ENCODE measurements around the gene DCLK1. TPM values are rescaled to one million over a fixed set of nuclear protein-coding genes. Genes with fewer than 3 reads are reported as not detected.
A peak's percentile ranks its signal among the peaks of the same experiment; 100 is the strongest.

Gene DCLK1
- total RNA-seq, 1 experiment from 2014 or later: 0.10 TPM

DNA sequence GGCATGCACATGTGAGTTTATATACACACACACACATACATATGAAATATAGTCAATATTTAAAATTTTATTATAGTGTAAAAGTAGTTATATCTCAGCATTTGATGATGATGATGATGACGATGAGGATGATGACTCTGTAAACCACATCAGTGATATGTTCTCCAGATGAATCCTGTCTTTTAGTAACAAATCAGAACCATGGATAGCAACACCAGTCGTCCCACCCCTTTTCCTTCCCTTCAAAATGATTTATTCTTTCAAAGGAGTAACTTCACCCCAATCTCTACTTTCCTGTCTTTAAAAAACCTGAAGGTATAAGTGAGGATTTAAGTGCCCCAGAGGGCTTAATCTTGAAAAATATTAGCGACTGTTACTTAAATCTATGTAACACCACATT lies 74.1 kb downstream of the DCLK1 start:
- H3K36me3 ChIP-seq (ENCODE audit: control insufficient read depth in 1 of 2, insufficient read depth in 2 of 2, low read length in 2 of 2): no peaks in the 10 kb centered on the region
- no peak overlapping the region for H3K27ac ChIP-seq (ENCODE audit: low read depth, low read length)
- no peaks in the 10 kb centered on the region for H3K79me2 ChIP-seq (ENCODE audit: insufficient read depth, low read length)
- H3K4me2 ChIP-seq (ENCODE audit: low read length): no peak overlapping the region
- H3K9me3 ChIP-seq (ENCODE audit: control insufficient read depth in 1 of 2, insufficient read depth in 1 of 2, low read depth in 1 of 2, low read length in 2 of 2): peaks cover 0 to 14% of the 10 kb centered on the region in 2 experiments; a peak in 2 of 4 replicates
- ChIA-PET POLR2A (no interaction called here), RAD21 (ENCODE audit: low non-redundant PET in 1 of 2, low total read pairs in 2 of 2, uncharacterized antibody in 2 of 2, unreplicated experiment in 2 of 2) (no interaction called here), CTCF (no interaction called here)
- H2AFZ ChIP-seq (ENCODE audit: low read depth, low read length, poor library complexity, severe bottlenecking): no peak overlapping the region
- no peaks in the 10 kb centered on the region for H3K4me1 ChIP-seq (ENCODE audit: control insufficient read depth in 1 of 2, insufficient read depth in 2 of 2, low read length in 2 of 2)
- no peaks in the 10 kb centered on the region for H3K27me3 ChIP-seq (ENCODE audit: insufficient read depth, low read length)
- BruUV-seq (replicated peaks): no TSS peak
- no peaks in the 10 kb centered on the region for H4K20me1 ChIP-seq (ENCODE audit: insufficient read depth)
- H3K4me3 ChIP-seq (replicated peaks in 1 of 2; ENCODE audit: low read depth in 1 of 2, low read length in 2 of 2): no peak overlapping the region
- no peak overlapping the region for H3K9ac ChIP-seq (ENCODE audit: low read length)
- intact Hi-C loops (cut with micrococcal nuclease): no loop called here
- no peaks in the 10 kb centered on the region for H3K9me2 ChIP-seq (ENCODE audit: insufficient read depth)
- DNase-seq (ENCODE audit: low read depth, low spot score) (no peak), ATAC-seq (no peak)
- TF ChIP-seq, protein P1, sequence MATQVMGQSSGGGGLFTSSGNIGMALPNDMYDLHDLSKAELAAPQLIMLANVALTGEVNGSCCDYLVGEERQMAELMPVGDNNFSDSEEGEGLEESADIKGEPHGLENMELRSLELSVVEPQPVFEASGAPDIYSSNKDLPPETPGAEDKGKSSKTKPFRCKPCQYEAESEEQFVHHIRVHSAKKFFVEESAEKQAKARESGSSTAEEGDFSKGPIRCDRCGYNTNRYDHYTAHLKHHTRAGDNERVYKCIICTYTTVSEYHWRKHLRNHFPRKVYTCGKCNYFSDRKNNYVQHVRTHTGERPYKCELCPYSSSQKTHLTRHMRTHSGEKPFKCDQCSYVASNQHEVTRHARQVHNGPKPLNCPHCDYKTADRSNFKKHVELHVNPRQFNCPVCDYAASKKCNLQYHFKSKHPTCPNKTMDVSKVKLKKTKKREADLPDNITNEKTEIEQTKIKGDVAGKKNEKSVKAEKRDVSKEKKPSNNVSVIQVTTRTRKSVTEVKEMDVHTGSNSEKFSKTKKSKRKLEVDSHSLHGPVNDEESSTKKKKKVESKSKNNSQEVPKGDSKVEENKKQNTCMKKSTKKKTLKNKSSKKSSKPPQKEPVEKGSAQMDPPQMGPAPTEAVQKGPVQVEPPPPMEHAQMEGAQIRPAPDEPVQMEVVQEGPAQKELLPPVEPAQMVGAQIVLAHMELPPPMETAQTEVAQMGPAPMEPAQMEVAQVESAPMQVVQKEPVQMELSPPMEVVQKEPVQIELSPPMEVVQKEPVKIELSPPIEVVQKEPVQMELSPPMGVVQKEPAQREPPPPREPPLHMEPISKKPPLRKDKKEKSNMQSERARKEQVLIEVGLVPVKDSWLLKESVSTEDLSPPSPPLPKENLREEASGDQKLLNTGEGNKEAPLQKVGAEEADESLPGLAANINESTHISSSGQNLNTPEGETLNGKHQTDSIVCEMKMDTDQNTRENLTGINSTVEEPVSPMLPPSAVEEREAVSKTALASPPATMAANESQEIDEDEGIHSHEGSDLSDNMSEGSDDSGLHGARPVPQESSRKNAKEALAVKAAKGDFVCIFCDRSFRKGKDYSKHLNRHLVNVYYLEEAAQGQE (IDR thresholded peaks at IDR 0.05; ENCODE audit: low read depth): peak; percentile 17; the same call in 1 of the 2 replicates
- TF ChIP-seq EGR1 (IDR thresholded peaks at IDR 0.05; ENCODE audit: low read depth): no peak

DNA sequence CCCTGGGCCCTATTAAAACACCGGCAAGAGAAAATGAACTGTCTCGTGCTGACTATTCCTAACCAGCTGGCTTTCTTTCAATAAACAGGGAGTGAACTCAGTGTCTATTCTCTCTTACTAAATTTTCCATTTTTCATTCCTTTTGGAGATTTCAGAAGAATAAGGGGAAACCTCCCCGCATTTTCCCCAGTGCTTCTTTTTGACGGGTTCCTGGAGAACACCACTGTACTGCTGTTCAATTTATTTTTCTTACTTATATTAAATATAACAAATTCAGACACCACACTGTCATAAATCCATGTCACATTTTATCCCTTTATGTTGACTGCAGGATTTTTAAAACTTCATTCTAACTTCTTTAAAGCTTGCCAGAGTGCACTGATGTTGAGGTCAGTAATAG lies 75.8 kb downstream of the DCLK1 start:
- no TSS peak for BruUV-seq (replicated peaks)
- no peak for DNase-seq (ENCODE audit: low read depth, low spot score)
- H3K4me1 ChIP-seq (ENCODE audit: control insufficient read depth in 1 of 2, insufficient read depth in 2 of 2, low read length in 2 of 2): no peaks in the 10 kb centered on the region
- ATAC-seq: no peak
- CTCF ChIA-PET: no interaction called here
- H3K36me3 ChIP-seq (ENCODE audit: control insufficient read depth in 1 of 2, insufficient read depth in 2 of 2, low read length in 2 of 2): no peaks in the 10 kb centered on the region
- no peaks in the 10 kb centered on the region for H3K9me2 ChIP-seq (ENCODE audit: insufficient read depth)
- no peaks in the 10 kb centered on the region for H3K27me3 ChIP-seq (ENCODE audit: insufficient read depth, low read length)
- TF ChIP-seq, protein P2, sequence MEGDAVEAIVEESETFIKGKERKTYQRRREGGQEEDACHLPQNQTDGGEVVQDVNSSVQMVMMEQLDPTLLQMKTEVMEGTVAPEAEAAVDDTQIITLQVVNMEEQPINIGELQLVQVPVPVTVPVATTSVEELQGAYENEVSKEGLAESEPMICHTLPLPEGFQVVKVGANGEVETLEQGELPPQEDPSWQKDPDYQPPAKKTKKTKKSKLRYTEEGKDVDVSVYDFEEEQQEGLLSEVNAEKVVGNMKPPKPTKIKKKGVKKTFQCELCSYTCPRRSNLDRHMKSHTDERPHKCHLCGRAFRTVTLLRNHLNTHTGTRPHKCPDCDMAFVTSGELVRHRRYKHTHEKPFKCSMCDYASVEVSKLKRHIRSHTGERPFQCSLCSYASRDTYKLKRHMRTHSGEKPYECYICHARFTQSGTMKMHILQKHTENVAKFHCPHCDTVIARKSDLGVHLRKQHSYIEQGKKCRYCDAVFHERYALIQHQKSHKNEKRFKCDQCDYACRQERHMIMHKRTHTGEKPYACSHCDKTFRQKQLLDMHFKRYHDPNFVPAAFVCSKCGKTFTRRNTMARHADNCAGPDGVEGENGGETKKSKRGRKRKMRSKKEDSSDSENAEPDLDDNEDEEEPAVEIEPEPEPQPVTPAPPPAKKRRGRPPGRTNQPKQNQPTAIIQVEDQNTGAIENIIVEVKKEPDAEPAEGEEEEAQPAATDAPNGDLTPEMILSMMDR (IDR thresholded peaks at IDR 0.05 in 2 of 3, conservative IDR thresholded peaks at IDR 0.05 in 1 of 3; ENCODE audit: borderline replicate concordance in 1 of 3, insufficient read depth in 1 of 3, low read depth in 2 of 3, low read length in 2 of 3): no peak
- no peak for TF ChIP-seq SIN3A (IDR thresholded peaks at IDR 0.05; ENCODE audit: low read depth)
- no peak for TF ChIP-seq ELF1 (IDR thresholded peaks at IDR 0.05; ENCODE audit: borderline replicate concordance, low read depth)
- no peak for TF ChIP-seq CEBPB (IDR thresholded peaks at IDR 0.05; ENCODE audit: low read depth)
- no peak for TF ChIP-seq FOSL1 (IDR thresholded peaks at IDR 0.05; ENCODE audit: low read depth)
- no peak for TF ChIP-seq RAD21 (IDR thresholded peaks at IDR 0.05; ENCODE audit: low read depth)
- TF ChIP-seq SRF (IDR thresholded peaks at IDR 0.05; ENCODE audit: low read depth): no peak
- no peak for TF ChIP-seq POLR2A (IDR thresholded peaks at IDR 0.05; ENCODE audit: borderline replicate concordance, extremely low read depth, insufficient read depth, insufficient read length)
- TF ChIP-seq JUND (IDR thresholded peaks at IDR 0.05): no peak
- TF ChIP-seq, protein P3, sequence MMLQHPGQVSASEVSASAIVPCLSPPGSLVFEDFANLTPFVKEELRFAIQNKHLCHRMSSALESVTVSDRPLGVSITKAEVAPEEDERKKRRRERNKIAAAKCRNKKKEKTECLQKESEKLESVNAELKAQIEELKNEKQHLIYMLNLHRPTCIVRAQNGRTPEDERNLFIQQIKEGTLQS (IDR thresholded peaks at IDR 0.05): no peak
- TF ChIP-seq EZH2phosphoT487 (IDR thresholded peaks at IDR 0.05; ENCODE audit: borderline replicate concordance): no peak
- TF ChIP-seq EZH2 (IDR thresholded peaks at IDR 0.05): no peak
- no peak for TF ChIP-seq CBX3 (IDR thresholded peaks at IDR 0.05; ENCODE audit: low read depth)
- H3K4me3 ChIP-seq (replicated peaks in 1 of 2; ENCODE audit: low read depth in 1 of 2, low read length in 2 of 2): no peak overlapping the region
- POLR2A ChIA-PET: no interaction called here
- H3K27ac ChIP-seq (ENCODE audit: low read depth, low read length): no peak overlapping the region
- H3K4me2 ChIP-seq (ENCODE audit: low read length): no peak overlapping the region
- peaks cover 0 to 17% of the 10 kb centered on the region in 2 experiments; a peak in 2 of 4 replicates for H3K9me3 ChIP-seq (ENCODE audit: control insufficient read depth in 1 of 2, insufficient read depth in 1 of 2, low read depth in 1 of 2, low read length in 2 of 2)
- no peaks in the 10 kb centered on the region for H3K79me2 ChIP-seq (ENCODE audit: insufficient read depth, low read length)
- H4K20me1 ChIP-seq (ENCODE audit: insufficient read depth): no peaks in the 10 kb centered on the region
- H2AFZ ChIP-seq (ENCODE audit: low read depth, low read length, poor library complexity, severe bottlenecking): no peak overlapping the region
- intact Hi-C loops (cut with micrococcal nuclease): no loop called here
- RAD21 ChIA-PET (ENCODE audit: low non-redundant PET in 1 of 2, low total read pairs in 2 of 2, uncharacterized antibody in 2 of 2, unreplicated experiment in 2 of 2): no interaction called here
- H3K9ac ChIP-seq (ENCODE audit: low read length): no peak overlapping the region
